RWPE2 (cell line): ENCODE data around the gene CDC42BPG.

ENCODE experiments used
- ATAC-seq: fragments of 200-7000 bp; cut with Tn5 transposase; 3 replicates; pipeline ENCODE4 v1.9.1; 2021; ENCODE audit warnings: low read depth
- DNase-seq: peaks from one replicate; pipeline ENCODE4 v3.0.0-alpha.2; 2020; ENCODE audit warnings: low spot score
- H3K27ac ChIP-seq: fragments of 450-650 bp; 2 replicates; pipeline ENCODE4 v1.5.1; 2017; ENCODE audit warnings: mild to moderate bottlenecking; ENCODE audit not compliant: poor library complexity, severe bottlenecking
- H3K27me3 ChIP-seq: fragments of 250-450 bp; sonication (Bioruptor Pico); 2 replicates; pipeline ENCODE4 v1.5.1; 2021; ENCODE audit warnings: mild to moderate bottlenecking, moderate library complexity; ENCODE audit not compliant: insufficient read depth, poor library complexity, severe bottlenecking
- H3K36me3 ChIP-seq: fragments of 250-450 bp; sonication (Bioruptor Pico); 2 replicates; pipeline ENCODE4 v1.5.1; 2020; ENCODE audit warnings: low read depth, mild to moderate bottlenecking, moderate library complexity
- H3K4me1 ChIP-seq: fragments of 250-450 bp; sonication (Bioruptor Pico); 2 replicates; pipeline ENCODE4 v1.5.1; 2021; ENCODE audit warnings: mild to moderate bottlenecking, moderate library complexity; ENCODE audit not compliant: insufficient read depth, poor library complexity, severe bottlenecking
- H3K4me3 ChIP-seq: fragments of 250-450 bp; sonication (Bioruptor Pico); 2 replicates; pipeline ENCODE4 v1.5.1; 2021; ENCODE audit warnings: mild to moderate bottlenecking, moderate library complexity; ENCODE audit not compliant: severe bottlenecking
- H3K9me3 ChIP-seq: fragments of 250-450 bp; sonication (Bioruptor Pico); 2 replicates; pipeline ENCODE4 v1.5.1; 2021; ENCODE audit warnings: mild to moderate bottlenecking, moderate library complexity; ENCODE audit not compliant: severe bottlenecking
- TF ChIP-seq, protein P1 (sequence below): fragments of 450-650 bp; IDR thresholded peaks from one replicate; pipeline ENCODE4 v1.5.1; 2017; ENCODE audit warnings: mild to moderate bottlenecking, moderate library complexity; ENCODE audit not compliant: poor library complexity, severe bottlenecking

Gene CDC42BPG

DNA sequence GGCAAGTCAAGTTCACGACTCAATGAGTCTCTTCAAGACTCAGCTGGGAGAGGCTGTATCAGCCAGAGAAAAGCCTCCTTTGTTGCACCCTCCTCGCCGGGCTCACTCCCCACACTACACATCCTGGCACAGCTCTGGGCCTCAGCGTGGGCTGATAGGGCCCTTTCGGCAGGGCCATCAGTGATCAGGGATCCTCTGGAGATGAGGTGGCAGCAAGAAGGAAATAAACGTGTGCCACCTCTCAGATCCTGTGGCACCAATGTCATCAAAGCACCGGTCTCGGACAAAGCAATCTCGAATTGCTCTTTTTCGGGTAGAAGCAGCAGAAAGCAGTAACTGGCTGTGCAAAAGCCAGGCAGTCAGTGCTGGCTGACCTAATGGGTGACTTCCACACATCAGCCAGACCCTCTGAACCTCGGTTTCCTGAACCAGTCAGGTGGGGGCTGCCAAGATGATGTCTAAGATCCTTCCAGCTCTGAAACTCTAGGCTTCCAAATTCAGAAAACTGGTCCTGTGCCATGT, 31.8 kb upstream of the CDC42BPG start:
- no peaks in the 10 kb centered on the region for H3K9me3 ChIP-seq
- H3K4me1 ChIP-seq = peaks cover 8% of the 10 kb centered on the region
- no peaks in the 10 kb centered on the region for H3K27me3 ChIP-seq
- H3K27ac ChIP-seq = peak overlapping the region; percentile 62
- H3K36me3 ChIP-seq = peaks cover 52% of the 10 kb centered on the region
- ATAC-seq (no peak), DNase-seq (no peak)
- H3K4me3 ChIP-seq = peak overlapping the region; percentile 83
- TF ChIP-seq, protein P1, sequence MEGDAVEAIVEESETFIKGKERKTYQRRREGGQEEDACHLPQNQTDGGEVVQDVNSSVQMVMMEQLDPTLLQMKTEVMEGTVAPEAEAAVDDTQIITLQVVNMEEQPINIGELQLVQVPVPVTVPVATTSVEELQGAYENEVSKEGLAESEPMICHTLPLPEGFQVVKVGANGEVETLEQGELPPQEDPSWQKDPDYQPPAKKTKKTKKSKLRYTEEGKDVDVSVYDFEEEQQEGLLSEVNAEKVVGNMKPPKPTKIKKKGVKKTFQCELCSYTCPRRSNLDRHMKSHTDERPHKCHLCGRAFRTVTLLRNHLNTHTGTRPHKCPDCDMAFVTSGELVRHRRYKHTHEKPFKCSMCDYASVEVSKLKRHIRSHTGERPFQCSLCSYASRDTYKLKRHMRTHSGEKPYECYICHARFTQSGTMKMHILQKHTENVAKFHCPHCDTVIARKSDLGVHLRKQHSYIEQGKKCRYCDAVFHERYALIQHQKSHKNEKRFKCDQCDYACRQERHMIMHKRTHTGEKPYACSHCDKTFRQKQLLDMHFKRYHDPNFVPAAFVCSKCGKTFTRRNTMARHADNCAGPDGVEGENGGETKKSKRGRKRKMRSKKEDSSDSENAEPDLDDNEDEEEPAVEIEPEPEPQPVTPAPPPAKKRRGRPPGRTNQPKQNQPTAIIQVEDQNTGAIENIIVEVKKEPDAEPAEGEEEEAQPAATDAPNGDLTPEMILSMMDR = no peak

DNA sequence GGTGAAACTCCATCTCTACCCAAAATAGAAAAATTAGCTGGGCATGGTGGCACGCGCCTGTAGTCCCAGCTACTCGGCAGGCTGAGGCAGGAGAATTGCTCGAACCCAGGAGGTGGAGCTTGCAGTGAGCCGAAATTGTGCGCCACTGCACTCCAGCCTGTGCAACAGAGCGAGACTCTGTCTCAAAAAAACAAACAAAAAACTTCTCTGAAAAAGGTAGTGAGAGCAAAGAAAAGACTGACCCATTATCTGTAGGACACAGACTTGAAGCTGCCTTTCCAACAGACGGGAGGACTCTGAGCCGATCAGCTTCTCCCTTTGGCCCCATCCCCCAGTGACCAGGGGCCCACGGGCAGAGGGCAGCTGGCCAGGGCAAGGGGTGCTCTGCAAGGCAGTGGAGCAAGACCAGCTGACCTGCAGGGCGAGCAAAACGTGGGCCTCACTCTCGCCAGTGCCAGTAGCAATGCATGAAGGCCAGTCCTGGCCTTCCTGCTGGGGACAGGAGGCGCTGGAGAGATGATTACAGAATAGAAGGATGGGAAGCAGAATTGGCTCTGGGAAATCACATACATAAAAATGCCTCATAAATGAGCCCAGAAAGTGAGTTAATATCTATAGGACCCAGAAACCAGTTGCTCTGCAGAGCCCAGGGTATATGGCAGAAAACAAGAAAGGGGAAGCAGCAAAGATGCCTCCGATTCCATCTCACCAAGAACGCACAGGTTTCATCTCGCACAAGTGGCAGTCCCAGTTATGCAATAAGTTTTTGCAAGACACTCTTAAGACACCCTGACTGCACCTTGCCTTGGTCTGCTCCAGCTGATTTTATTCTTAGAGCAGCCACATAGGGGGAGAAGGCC, 31.1 kb upstream of the CDC42BPG start:
- Histone ChIP-seq H3K4me3 (peak overlapping the region; percentile 83), H3K27ac (peak overlapping the region; percentile 62), H3K36me3 (peaks cover 59% of the 10 kb centered on the region), H3K9me3 (no peaks in the 10 kb centered on the region), H3K4me1 (peaks cover 15% of the 10 kb centered on the region), H3K27me3 (no peaks in the 10 kb centered on the region)
- DNase-seq (no peak), ATAC-seq (no peak)
- TF ChIP-seq, protein P1 = no peak

DNA sequence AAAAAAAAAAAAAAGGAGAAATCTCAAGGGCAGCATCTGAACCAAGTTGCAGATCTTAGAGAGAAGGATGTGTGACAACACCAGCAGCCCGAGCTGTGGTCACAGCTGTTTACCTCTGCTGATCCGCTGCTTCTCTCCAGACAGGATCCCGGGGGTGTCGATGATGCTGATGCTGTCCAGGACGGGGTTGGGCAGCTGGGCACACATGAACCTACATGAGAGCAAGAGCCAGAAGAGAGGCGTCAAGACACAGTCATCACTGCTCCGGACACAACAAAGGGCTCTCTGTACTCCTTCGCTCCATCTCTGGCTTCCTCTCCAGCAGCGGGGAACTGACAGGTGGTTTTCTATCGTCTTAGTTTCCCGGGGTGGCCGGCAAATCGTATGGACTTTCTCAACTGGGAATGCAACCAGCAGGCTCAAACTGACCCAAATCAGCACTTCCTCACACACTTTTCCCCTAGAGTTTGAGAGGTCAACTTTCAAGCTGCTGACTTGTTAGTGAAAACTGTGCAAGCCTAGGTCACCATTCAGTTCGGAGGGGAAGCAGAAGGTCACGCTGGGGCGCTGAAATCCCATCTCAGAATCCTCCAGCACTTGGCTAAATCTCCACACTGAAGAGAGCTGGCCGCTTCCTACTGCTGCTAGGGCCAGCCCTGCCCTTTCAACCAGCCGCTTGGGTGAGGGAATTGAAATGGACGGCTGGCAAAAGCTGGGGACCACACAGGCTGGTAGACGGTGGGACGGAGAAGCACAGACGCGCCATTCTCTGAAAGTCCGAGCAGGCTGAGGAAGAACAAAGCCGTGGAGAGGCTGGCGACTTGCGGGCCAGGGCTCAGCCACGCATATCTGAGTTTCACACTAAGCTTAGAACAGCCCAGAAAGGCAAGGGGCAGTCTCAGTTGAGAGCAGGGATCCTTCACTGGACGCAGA, 30.1 kb upstream of the CDC42BPG start:
- DNase-seq = no peak
- H3K4me1 ChIP-seq = peaks cover 25% of the 10 kb centered on the region
- TF ChIP-seq, protein P1 = no peak
- H3K27ac ChIP-seq = peak overlapping the region; percentile 99
- no peaks in the 10 kb centered on the region for H3K9me3 ChIP-seq
- H3K4me3 ChIP-seq = no peak overlapping the region
- peaks cover 68% of the 10 kb centered on the region for H3K36me3 ChIP-seq
- H3K27me3 ChIP-seq = no peaks in the 10 kb centered on the region
- ATAC-seq = no peak

DNA sequence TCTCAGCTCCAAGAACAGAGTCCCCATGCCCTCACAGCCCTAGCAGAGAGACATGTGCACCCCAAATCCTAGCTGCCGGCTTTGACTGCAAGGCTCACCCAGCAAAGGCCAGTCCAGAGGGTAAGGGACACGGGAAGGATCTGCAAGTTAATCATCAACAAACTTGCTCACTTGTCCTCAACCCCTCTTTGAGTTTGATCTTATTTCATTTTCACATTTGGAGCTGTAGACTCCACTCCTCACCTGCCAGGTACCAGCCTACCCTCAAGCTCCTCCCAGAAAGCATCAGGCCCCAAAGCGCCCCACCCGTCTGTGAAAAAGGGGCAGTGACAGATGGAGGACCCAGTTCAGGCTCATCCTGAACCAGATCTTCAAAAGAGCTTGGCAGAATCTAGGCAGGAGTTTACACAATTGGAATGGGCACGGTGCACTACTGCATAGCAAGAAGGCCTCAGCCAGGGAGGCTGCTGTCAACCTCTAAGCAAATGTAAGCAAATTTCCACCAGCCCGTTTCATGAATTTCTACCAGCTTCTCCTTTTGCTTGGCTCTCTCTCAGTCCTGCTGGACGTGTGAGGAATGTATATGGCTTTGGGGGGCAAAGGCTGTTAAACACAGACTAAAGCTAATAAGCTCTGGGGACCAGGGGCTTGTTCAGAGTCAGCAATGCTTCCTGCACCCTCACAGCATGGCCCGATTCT, 28.5 kb upstream of the CDC42BPG start:
- Histone ChIP-seq H3K36me3 (peaks cover 70% of the 10 kb centered on the region), H3K27ac (peak overlapping the region; percentile 99), H3K27me3 (no peaks in the 10 kb centered on the region), H3K4me1 (peaks cover 42% of the 10 kb centered on the region), H3K9me3 (no peaks in the 10 kb centered on the region), H3K4me3 (no peak overlapping the region)
- ATAC-seq (no peak), DNase-seq (no peak)
- TF ChIP-seq, protein P1 = no peak
